Gastroesophageal sphincter (tissue), 4 donors: ENCODE data around the gene CFP. TPM values are rescaled to one million over a fixed set of nuclear protein-coding genes. Genes with fewer than 3 reads are reported as not detected.
A peak's percentile ranks its signal among the peaks of the same experiment; 100 is the strongest.
"Not testable (repeated sequence)": the region's sequence is repeated elsewhere in the genome, so short reads cannot be mapped to it uniquely, and the experiment has no call there.

ENCODE experiments used
- ATAC-seq: fragments of 150-250 bp; one replicate; pipeline ENCODE4 v1.9.1; 2016; ENCODE audit warnings: mild to moderate bottlenecking, moderate library complexity
- H3K27ac ChIP-seq, 4 donors: fragments of 200-600 bp; sonication (generic) in 3 of 4; 1 replicate in 3 of 4; 2 replicates in 1 of 4; pipeline ENCODE4 v1.5.1; 2016 to 2019
- H3K27me3 ChIP-seq: fragments of 200-600 bp; sonication (generic); one replicate; pipeline ENCODE4 v1.5.1; 2019
- H3K36me3 ChIP-seq, 2 donors: fragments of 200-600 bp; sonication (generic); one replicate each; pipeline ENCODE4 v1.5.1; 2019; ENCODE audit warnings: control low read depth in 1 of 2
- H3K4me1 ChIP-seq, 3 donors: fragments of 200-600 bp; sonication (generic); 1 replicate in 2 of 3; 2 replicates in 1 of 3; pipeline ENCODE4 v1.5.1; 2016 to 2019; ENCODE audit warnings: control low read depth in 2 of 3
- H3K4me3 ChIP-seq, 2 donors: fragments of 200-600 bp; sonication (generic); one replicate each; pipeline ENCODE4 v1.5.1; 2019; ENCODE audit warnings: mild to moderate bottlenecking in 1 of 2, moderate library complexity in 1 of 2
- H3K9me3 ChIP-seq, 3 donors: fragments of 200-600 bp; sonication (generic); one replicate each; pipeline ENCODE4 v1.5.1; 2017 to 2019; ENCODE audit warnings: control low read depth in 2 of 3
- CTCF ChIP-seq, 4 experiments: fragments of 200-600 bp in 2 of 4; fragments of 450-650 bp in 2 of 4; sonication (generic) in 1 of 4; IDR thresholded peaks; one replicate each; pipeline ENCODE4 v1.5.1; 2017 to 2019; ENCODE audit warnings: antibody characterized with exemption in 4 of 4, mild to moderate bottlenecking in 2 of 4, moderate library complexity in 2 of 4
- EP300 ChIP-seq: sonication (generic); formaldehyde crosslinking; IDR thresholded peaks from one replicate; pipeline ENCODE4 v1.6.1; 2017; ENCODE audit warnings: antibody characterized with exemption, mild to moderate bottlenecking
- POLR2A ChIP-seq, 2 donors: fragments of 450-650 bp; IDR thresholded peaks; one replicate each; pipeline ENCODE4 v1.6.1; 2017; ENCODE audit warnings: antibody characterized with exemption in 2 of 2, mild to moderate bottlenecking in 2 of 2, moderate library complexity in 1 of 2
- POLR2AphosphoS5 ChIP-seq: sonication (generic); formaldehyde crosslinking; IDR thresholded peaks from one replicate; pipeline ENCODE4 v1.6.1; 2017; ENCODE audit warnings: antibody characterized with exemption
- WGBS, 2 donors: methylation state at CpG; one replicate each; pipeline ENCODE4 v1.1.5; 2018; ENCODE audit warnings: low coverage in 1 of 2; 5-methylcytosine and 5-hydroxymethylcytosine counted together
- total RNA-seq, 4 donors: library from RNA; depleted of rRNA; stranded (reverse); fragments of >200 nt; gene quantifications; one replicate each; pipeline ENCODE4 v1.1.0, GENCODE V29; 2016

CFP gene
- total RNA-seq = 10 to 100 TPM in 1 of 4 donors, 1 to 10 TPM in 2, under 1 TPM in 1; 0.78 to 18.4 (median 4.7) TPM

- ATAC-seq = peak; percentile 17
- Histone ChIP-seq H3K27ac (no peak within 1 kb of the TSS), H3K4me1 (no peaks in the 10 kb centered on the region), H3K27me3 (no peaks in the 10 kb centered on the region), H3K36me3 (peaks cover 0 to 6% of the 10 kb centered on the region in 2 donors), H3K9me3 (no peaks in the 10 kb centered on the region), H3K4me3 (peak within 1 kb of the TSS in 1 of 2 donors; percentile 12)
- TF ChIP-seq POLR2A (IDR thresholded peaks at IDR 0.05) (no peak), EP300 (no peak), POLR2AphosphoS5 (no peak), CTCF (IDR thresholded peaks at IDR 0.05) (no peak)
- WGBS, 2 donors = 42 to 66% methylated on average over 2 to 3 of the region's 14 CpGs
These were observed at the start of gene CFP for GRCh38 chrX:47629419-47630200. Gene CFP, minus strand, starts transcription at chrX:47629930. Its CDS starts 86 bp downstream, at chrX:47629844.

GRCh38 chrX:47675959-47676859, 46.5 kb upstream of the CFP start:
- WGBS, 2 donors = 58 to 64% methylated on average over 5 of the region's 7 CpGs
- H3K4me1 ChIP-seq, ATAC-seq, H3K27me3 ChIP-seq, H3K27ac ChIP-seq, H3K9me3 ChIP-seq, H3K4me3 ChIP-seq, H3K36me3 ChIP-seq: not testable (repeated sequence)

GRCh38 chrX:47674776-47675175, 45.0 kb upstream of the CFP start:
- no peaks in the 10 kb centered on the region for H3K36me3 ChIP-seq
- 65 to 90% methylated on average over 4 of the region's 5 CpGs for WGBS, 2 donors
- no peak overlapping the region for H3K27ac ChIP-seq
- H3K9me3 ChIP-seq = no peaks in the 10 kb centered on the region
- H3K27me3 ChIP-seq = no peaks in the 10 kb centered on the region
- TF ChIP-seq POLR2A (IDR thresholded peaks at IDR 0.05) = no peak
- TF ChIP-seq EP300 = no peak
- TF ChIP-seq CTCF (IDR thresholded peaks at IDR 0.05) = no peak
- no peak for TF ChIP-seq POLR2AphosphoS5
- no peaks in the 10 kb centered on the region for H3K4me1 ChIP-seq
- no peak for ATAC-seq
- H3K4me3 ChIP-seq = no peak overlapping the region

- not testable (repeated sequence) for H3K4me3 ChIP-seq, H3K27me3 ChIP-seq, ATAC-seq, H3K27ac ChIP-seq, H3K36me3 ChIP-seq, H3K4me1 ChIP-seq, H3K9me3 ChIP-seq
- 76 to 88% methylated on average over 2 to 3 of the region's 4 CpGs for WGBS, 2 donors
These were observed 36.1 kb upstream of the CFP start for GRCh38 chrX:47665797-47666196.

- Histone ChIP-seq H3K9me3 (no peaks in the 10 kb centered on the region), H3K4me1 (no peaks in the 10 kb centered on the region), H3K27me3 (no peaks in the 10 kb centered on the region), H3K27ac (no peak overlapping the region), H3K36me3 (no peaks in the 10 kb centered on the region), H3K4me3 (no peak overlapping the region)
- TF ChIP-seq POLR2A (IDR thresholded peaks at IDR 0.05) = no peak
- TF ChIP-seq POLR2AphosphoS5 = no peak
- no peak for TF ChIP-seq EP300
- TF ChIP-seq CTCF (IDR thresholded peaks at IDR 0.05) = no peak
- WGBS, 2 donors = 75 to 77% methylated on average over 3 of the region's 5 CpGs
- no peak for ATAC-seq
These were observed 35.0 kb upstream of the CFP start for GRCh38 chrX:47664737-47665136.
